Measurements from ENCODE around the gene ROR1.
A peak's percentile ranks its signal among the peaks of the same experiment; 100 is the strongest.

The ROR1 gene

DNA sequence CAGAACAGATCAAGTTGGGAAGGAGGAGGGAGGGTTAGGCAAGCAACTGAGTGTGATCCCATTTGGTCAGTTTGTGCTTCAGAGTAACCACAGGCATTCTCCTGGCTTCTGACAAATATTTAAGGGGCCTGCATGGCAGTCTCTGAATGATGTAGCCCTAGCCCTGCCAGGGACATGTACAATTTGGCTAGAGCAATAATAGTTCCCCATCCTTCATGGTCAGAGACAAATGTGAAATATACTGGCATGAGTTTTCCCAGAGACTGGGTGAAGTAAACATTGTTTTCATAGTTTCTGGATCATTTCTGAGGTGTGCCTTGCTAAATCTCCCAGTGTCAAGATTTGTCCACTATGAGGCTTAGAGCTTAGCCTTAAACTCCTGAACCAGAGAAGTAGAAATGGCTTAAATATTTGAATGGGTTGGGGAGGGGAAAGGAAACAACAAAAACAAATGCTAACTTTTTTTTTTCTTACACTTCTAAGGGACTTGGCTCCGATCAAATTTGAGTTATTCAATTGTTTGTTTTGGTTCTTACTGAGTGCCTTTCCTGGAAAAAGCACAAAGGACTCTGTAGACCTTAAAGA is 387.6 kb downstream of the ROR1 start:
- DNase-seq: no peak

DNA sequence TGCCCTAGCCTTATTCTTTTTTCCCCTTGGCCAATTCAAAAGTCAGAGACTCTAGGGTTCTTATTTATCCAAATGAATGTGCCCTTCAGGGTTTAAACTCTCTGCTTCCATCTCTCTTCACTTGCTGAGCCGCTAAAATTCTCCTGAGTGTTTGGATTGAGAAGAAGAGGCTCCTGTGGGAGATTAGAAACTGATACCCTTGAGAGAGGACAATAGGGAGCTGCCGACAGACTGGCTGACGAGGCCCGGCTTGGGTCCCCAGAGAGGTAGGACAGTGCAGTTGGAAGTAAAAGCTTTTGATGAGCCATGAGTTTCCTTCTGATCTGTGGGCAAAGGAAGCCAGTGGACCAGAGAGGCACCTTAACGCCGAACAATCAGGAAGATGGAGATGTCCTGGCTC is 388.3 kb downstream of the ROR1 start:
- DNase-seq: no peak

DNA sequence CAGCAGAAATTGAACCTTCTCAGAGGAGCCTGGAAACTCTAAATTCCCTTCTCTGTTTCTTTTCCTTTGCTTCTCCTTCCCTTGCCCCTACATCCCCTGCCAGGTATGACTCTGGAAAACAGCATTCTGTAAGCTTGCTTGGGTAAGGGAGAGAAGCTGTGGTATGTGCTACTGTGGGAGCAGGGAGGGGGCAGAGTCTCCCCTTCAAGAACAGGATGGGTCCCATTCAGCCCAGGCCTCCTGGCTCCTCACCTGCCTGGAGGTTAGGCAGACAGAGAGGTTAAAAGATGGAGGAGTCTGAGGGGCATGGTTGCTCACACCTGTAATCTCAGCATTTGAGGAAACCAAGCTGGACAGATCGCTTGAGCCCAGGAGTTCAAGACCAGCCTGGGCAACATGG is 389.0 kb downstream of the ROR1 start:
- DNase-seq: no peak

DNA sequence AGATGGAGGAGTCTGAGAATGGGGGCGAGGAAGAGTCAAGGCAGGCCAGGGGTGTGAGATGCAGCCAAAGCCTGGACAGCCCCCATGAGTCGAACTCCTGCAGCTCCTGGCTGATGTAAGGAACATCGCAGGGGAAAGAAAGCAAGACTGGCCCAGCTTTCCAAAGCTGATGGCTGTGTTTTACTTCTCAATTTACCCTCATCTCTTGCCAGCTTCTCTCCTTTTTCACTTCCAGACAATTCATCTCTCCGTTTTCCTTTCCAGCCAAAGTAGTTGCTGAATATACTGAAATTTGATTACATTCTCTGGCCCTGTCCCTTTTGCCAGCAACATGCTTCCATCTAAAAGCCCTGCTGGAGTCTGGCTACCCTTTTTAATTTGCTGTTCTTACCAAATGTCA is 389.6 kb downstream of the ROR1 start:
- no peak for DNase-seq

DNA sequence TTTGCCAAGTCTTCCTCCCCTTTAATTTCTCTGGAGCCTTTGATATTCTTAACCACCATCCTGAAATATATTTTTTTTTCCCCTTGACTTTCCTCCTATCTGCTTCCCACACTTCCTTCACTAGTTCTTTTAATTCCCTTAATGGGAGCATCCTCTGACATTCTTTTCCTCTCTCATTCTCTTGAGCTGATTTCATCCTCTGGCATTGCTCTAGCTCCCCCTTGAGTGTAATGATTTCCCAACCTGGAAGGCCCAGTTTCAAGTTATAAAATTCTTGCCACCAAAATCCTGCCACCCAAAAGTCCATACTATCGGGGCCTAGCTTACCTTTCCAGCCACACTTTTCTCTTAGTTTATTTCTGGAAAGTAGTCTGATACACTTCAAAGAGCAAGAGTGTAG is 390.2 kb downstream of the ROR1 start:
- DNase-seq: peak in 1 of 2 donors; percentile 58

DNA sequence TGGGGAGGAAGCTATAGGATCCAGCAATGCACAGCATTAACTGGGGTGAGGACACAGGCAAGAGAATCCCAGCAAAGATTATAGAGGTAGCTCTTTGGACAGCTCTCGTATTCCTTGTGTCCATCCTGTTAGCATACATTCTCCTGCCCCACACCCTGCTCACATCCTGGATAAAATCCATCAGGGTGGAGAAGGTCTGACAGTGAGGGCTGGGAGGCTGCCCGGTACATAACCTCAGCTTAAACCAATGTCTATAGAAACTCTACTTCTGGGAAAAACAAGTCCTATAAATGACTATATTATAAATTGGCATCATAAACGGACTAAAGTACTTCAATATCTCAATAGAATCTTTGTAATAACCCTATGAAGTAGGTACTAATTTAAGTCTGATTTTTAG is 392.8 kb downstream of the ROR1 start:
- DNase-seq: no peak

DNA sequence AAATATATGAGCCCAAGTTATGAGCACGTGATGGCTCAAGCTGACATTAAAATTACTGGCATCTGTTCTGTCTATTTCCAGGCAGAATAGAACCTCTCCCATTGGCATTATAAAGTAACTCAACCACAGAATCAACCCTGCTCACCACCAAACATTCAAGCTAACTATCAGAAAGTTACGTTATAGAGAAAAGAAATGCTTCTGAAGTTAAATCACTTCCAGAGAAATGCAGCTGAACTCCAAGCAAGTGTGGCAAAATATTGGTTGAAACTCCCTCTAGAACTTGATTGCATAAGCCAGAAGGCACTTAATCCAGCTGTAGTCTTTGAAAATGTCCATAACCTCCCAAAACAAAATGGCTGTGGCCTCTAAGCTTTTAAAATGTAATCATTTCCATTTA is 393.4 kb downstream of the ROR1 start:
- no peak for DNase-seq

DNA sequence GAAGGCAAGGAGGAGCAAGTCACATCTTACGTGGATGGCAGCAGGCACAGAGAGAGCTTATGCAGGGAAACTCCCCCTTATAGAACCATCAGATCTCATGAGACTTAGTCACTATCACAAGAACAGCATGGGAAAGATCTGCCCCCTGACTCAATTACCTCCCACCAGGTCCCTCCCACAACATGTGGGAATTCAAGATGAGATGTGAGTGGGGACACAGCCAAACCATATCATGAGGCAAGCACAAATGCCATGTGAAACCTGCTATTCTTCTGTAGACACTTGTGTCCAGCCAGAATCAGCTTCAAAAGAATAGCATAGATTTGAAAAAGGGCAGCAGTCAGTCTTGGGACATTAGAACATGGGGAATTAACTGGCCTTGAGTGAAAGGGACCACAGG is 397.4 kb downstream of the ROR1 start:
- no peak for DNase-seq

DNA sequence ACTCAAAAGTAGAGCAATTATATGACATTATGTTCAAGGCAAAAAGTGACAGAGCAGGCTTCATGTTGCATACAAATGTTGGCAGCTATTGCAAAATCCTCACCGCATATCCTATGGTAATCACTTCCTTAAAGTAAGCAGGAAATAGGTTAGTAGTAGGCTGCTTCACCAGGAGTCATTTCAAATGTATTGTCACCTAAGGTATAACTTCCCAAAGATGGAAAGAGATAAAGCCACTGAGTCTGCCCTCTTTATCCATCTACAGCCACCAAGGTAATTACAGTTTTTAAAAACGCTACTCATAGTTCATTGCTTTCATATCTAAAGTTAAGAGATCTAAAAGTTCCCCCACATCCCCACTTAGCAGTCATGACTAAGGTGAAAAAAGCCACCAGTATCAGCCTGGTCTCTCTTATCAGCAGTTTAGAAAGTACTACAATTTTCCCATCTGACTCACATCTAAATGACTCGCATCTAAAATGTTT is 398.0 kb downstream of the ROR1 start:
- no peak for DNase-seq

DNA sequence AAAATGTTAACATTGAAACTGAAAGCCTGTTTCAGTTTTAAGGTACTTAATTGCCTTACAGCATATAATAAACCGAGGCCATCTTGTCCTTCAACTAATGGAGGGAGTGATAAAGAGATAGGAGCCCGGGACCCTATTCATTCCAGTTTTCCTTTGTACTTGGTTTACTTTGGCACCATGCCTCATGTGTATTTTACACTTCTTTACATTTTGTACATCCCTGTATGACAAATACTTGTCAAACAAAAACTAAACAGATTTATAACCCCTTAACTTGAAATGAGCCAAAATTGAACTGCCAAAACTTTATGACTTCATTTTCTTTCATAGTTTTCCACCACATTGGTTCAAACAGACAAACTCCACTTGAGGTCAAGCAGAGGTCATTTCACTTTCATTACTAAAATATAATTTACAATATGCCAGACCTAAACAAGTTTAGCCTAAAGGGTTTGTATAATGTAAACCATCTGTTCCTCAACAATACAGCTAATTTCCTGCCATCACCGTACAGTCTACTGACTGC is 398.7 kb downstream of the ROR1 start:
- DNase-seq: no peak

DNA sequence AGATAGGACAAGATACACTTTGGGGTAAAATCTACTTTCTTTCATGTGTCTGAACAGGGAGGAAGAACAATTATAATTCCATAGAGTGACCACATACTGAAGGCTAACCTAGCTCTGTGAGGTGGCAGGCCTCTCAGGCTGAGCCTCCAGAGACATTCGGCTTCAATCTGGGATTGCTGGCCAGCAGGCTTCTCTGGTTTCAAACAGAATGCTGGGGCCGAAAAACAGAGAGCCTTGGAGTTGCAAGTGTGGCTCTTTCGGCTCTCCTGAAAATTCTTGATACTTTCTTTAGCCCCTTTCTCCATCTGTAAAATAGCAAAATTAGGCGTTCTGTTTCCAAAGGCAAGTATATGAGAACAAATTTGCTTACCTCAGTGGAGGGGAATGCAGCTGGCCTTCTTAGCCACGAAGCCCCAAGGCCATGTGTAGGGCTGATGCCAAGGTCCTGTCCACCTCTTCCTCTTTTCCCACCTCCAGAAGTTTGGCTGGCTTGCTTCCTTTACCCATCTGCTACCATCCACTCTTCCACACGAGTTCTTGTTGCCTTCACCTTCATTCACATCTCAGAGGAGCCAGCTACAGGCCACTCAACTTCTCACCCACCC is 399.6 kb downstream of the ROR1 start:
- no peak for DNase-seq

DNA sequence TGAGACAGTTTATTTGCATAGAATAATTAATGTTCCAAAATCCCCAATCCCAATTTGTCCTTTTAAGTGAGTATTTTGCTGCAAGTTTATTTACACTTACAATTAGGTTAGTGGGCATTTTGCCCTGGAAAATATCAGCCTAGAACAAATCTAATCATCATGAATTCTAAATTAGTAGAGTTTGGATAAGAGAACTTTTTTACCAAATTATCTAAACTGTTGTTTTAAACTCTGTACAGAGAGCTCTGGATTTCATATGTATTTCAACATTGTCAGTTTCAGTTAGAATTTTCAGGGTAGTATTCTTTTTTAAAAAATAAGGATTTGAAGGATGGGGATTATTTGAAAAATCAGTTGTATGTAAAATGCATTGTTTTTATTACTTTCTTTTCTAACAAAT is 401.8 kb downstream of the ROR1 start:
- no peak for DNase-seq

DNA sequence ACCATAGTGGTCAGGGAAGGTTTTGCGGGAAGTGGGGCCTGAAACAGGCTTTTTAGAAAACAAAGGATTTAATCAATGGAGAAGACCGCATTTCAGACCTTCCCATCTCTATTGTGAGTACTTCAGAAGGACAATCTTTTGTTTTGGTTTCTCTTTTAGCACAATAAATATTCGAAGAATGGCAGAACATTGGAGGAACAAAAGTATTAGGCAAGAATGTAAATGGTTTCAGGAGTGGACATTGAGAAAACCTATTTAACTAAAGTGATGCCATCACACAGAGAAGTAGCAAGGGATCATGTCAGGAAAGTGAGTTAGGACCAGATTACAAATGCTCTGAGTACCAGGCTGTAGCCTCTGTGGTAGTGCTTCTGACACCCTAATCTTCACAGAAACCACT is 402.8 kb downstream of the ROR1 start:
- DNase-seq: no peak

DNA sequence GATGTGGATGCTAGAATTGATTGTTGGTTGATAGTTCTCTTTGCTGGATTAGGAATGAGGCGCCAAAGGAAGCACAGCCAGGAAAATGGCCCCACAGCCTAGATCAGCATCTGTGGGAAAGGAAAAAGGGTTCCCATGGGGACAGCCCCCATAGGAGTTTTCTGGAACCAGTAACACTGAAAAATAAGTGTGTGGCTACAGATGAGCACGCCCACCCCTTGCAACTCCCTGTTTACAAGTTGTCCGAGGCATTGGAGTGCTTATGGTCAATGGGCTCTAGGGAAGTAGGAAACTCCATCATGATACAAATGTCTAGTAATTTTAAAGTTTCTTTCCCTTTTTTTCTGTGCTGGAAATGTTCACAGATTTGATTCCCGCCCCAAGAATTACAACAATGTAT is 405.8 kb downstream of the ROR1 start:
- DNase-seq: no peak

DNA sequence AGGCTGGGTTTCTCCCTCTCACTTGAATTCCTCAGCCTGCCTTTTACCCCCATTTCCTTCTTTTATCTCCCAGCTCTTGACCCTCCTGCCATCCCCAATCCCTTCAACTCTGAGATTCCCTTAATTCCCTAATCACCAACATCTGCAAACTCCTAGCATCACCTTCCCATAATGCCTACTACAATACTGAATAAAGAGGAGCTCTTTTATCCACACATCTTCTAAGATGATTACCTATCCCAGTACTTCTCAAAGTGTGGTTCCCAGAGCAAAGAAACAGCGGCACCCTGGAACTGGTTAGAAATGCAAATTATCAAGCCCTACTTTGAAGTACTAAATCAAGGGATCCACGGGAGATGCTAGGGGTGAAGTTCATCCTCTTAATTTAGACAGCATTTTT is 408.4 kb downstream of the ROR1 start:
- DNase-seq: no peak

DNA sequence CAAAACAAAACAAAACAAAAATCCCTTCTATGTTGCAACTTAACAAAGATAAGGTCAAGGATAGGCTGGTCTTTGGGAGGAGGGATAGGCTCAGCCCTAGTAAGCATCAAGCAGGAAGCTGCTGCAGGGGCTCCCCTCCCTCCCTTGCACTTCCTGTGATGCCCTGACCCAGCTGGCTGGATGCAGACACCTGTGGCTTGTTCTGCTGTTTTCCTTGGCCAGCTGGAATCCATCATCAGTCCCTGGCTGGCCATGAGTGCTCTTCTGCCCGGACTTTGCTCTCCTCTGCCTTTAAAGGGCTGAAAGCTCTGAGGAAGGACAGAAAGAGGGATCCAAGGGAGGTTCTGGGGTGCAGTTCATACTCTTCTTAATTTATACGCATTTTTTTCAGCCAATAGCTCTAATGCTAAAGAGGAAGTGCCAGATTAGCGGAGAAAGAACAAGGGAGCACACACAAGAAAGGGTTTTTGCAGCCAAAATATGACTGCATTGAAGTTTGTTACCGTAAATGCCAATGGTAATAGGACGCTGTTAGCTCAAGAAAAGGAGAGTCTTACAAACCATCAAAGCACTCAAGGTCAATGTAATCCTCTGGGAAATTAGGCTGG is 409.7 kb downstream of the ROR1 start:
- DNase-seq: no peak

DNA sequence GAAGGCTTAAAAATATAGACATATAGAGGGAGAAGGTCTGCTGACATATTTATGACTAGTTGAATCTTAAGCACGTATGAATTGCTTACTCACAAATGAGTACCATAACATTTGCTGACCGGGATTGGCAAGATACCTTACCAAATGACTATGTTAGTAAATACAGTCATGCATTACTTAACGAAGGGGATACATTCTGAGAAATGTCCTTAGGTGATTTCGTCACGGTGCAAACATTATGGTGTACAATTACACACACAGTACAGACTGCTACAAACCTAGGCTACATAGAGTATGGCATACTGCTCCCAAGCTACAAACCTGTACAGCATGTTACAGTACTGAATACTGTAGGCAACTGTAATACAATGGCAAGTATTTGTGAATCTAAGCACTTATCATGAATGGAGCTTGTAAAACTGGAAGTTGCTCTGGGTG is 410.2 kb downstream of the ROR1 start:
- no peak for DNase-seq

DNA sequence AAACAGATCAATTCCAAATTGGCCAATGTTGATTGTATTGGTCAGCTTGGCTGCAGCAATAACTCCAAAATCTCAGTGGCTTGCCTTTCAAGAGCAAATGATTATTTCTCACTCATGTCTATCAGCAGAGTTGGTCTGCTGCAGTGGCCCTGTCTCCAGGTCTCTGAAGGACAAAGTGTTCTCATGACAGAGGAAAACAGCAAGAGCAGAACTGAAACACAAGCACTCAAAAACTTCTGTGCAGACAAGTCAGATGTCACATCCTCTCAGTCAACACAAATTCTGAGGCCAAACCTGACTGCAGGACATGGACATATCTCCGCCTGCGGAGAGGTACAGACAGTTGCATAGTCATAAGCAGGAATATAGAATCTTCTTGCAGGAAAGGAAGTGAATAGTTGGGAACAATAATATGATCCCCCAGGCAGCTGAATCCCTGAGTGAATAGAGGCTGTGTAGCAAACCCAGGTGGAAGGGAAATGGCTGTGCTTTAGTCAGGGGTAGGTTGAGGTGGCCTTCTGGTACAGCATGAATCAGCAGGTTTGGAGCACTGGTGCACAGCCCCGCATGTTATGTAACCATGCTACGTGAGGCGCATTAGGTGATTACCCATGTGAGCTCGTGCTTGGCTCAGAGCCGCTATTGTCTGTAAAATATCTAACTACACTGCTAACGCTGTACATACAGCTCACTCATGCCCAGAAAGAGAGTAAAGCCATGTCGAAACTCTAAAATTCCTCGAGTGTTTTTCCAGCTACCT is 412.5 kb downstream of the ROR1 start:
- DNase-seq: no peak

DNA sequence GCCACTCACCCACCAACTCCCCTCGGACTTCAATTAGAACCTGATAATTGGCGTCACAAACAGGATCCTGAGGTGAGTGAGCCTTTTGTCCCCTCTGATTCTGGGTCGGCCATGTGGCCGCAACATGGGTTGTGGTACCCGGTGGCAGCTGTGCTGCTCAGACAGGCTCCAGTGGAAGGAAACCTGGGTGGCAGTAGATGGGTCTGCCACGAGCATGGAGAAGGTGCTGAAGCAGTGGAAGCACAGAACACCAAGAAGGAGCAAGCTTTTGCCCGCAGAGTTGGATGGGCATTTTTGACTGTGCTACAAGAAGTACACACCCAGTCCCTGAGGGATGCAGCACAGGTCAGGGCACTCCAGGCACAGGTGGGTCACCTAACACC is 413.1 kb downstream of the ROR1 start:
- DNase-seq: no peak

DNA sequence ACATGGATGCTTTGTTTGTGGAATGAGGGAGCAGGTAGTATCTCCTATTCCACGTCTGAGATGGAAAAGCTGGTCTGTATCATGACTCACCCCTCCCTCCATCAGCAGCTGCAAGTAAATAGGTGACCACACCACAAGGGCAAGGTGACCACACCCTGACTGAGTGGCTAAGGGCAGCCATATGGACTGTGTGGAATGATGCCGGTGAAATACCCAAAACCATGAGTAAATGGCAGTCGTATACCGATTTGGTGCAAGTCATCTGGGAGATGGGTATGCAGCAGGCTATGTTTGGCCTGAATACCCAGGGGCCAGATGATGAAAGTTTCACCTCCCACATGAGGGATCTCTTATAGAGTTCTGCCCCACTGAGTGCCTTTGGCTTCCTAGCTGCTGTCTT is 413.8 kb downstream of the ROR1 start:
- DNase-seq: no peak

DNA sequence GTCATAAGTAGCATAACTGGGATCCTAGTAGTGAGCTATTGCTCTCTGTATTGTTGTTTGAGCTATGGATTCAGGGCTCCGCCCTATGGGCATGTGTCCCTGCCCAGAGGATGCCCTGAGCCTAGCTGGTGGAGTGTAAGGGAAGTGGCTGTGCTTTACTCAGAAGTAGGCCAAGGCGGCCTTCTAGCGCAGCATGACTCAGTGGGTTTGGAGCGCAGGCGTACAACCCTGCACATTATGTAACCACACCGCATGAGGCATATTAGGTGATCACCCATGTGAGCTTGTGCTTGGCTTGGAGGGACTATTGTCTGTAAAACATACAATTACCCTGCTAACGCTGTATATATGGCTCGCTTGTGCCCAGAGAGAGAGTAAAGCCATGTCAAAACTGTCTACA is 418.5 kb downstream of the ROR1 start:
- DNase-seq: no peak

DNA sequence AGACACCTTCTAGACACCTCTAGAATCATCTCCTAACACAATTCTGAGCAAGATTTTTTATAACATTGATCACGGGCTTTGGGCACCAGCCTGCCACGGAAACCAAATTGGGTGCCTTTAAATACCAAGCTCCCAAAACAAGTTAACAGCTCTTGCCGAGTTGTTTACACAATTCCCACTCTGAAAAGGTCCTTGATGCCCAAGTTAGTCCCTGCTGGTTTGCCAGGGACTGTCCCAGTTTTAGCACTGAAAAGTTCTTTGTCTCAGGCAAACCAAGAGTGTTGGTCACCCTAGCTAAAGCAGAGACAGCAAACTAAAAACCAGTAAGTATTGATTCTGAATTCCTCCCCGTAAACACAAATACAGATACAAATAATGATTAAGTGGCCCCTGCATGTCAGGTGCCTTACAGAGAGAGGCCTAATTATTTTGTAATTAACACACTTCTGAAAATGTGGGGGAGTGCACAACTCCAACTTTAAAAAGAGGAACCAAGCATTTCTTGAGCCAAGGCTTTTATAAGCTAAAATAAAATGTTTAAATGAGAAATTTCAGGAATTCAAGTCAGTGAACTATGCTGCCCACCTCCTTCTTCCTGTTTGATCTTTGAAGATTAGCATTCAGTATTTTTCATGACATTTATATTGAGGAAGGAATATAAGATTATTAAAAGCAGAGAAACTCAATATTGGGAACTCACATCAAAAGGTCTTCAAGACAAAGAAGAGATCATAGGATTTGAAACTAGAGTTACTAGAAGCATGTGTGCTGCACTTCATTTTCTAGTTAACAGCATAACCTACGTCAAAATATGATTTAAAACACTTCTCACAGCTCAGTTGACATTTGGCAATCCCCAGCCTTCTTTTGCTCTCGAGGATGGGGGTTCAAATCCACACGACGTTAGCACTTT is 420.6 kb downstream of the ROR1 start:
- DNase-seq: peak in 1 of 2 donors; percentile 33

DNA sequence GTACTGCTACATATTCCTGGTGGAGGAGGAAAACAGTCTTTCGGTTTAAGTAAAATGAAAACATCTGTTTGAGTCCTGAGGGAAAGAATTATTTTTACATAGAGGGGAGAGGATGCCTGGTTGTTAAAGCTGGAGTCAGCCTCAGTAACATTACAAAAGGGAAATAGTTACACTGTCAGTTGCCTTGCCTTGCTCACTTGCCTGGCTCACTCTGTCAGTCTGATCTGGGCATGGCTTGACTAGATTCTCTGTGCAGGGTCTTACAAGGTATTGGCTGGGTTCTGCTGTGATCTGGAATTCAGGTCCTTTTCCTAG is 421.2 kb downstream of the ROR1 start:
- no peak for DNase-seq
